ENCODE data around the gene IAH1. TPM values are rescaled to one million over a fixed set of nuclear protein-coding genes. Genes with fewer than 3 reads are reported as not detected.

IAH1 gene
- total and polyA plus RNA-seq, 10 of the 15 experiments (the other 5 are each of a cell fraction or from before 2014, with no cell fraction given): 57.4 to 125 (median 75.8) TPM

- TF ChIP-seq HDAC6 (IDR thresholded peaks at IDR 0.05; ENCODE audit: unreplicated experiment) (no peak), STAT1 (conservative IDR thresholded peaks at IDR 0.05) (no peak)
These were observed 14.5 kb downstream of the IAH1 start (continued) for GRCh38 chr2:9488583-9489547.

DNA sequence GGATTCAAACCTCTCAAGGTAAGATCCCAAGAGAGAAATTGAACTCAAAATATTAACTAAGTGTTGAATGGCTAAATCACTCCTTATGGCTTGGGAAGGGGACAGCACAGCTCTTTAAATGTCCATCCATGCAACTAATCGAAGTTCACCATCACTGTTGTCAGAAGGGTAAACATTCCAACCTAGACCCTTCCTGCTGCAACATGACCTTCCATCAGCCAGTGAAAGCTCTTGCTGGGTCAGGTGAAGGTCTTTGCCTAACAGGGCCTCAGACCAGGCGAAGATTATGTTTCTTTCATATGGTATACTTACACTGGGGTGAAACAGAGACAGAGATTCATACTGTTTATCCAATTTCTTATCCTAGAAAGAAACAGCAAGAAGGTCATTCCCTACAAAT is 16.4 kb downstream of the IAH1 start:
- FAIRE-seq (no peak), ATAC-seq (no peak), DNase-seq (ENCODE audit: low read depth, low spot score) (no peak)
- TF ChIP-seq MTA3 (IDR thresholded peaks at IDR 0.05; ENCODE audit: borderline replicate concordance, low read length): no peak
- no peak for TF ChIP-seq BCL3 (IDR thresholded peaks at IDR 0.05; ENCODE audit: borderline replicate concordance, insufficient read depth, low read depth, low read length, poor library complexity, severe bottlenecking)
- no peak for TF ChIP-seq MYB (IDR thresholded peaks at IDR 0.05; ENCODE audit: borderline replicate concordance, low read depth, low read length)
- TF ChIP-seq, protein P1, sequence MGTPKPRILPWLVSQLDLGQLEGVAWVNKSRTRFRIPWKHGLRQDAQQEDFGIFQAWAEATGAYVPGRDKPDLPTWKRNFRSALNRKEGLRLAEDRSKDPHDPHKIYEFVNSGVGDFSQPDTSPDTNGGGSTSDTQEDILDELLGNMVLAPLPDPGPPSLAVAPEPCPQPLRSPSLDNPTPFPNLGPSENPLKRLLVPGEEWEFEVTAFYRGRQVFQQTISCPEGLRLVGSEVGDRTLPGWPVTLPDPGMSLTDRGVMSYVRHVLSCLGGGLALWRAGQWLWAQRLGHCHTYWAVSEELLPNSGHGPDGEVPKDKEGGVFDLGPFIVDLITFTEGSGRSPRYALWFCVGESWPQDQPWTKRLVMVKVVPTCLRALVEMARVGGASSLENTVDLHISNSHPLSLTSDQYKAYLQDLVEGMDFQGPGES (IDR thresholded peaks at IDR 0.05): no peak
- no peak for TF ChIP-seq NR2C2 (IDR thresholded peaks at IDR 0.05; ENCODE audit: borderline replicate concordance, control insufficient read depth, insufficient read length, low read depth)
- TF ChIP-seq FOXK2 (IDR thresholded peaks at IDR 0.05): no peak
- no peak for TF ChIP-seq EZH2 (IDR thresholded peaks at IDR 0.05; ENCODE audit: borderline replicate concordance, control insufficient read depth, low read depth, low read length)
- TF ChIP-seq SUZ12 (IDR thresholded peaks at IDR 0.05; ENCODE audit: unreplicated experiment): no peak
- no peak for TF ChIP-seq PBX3 (IDR thresholded peaks at IDR 0.05; ENCODE audit: insufficient replicate concordance, low read depth, low read length)
- TF ChIP-seq TARDBP (IDR thresholded peaks at IDR 0.05; ENCODE audit: borderline replicate concordance): no peak
- no peak for TF ChIP-seq RB1 (IDR thresholded peaks at IDR 0.05; ENCODE audit: borderline replicate concordance)
- no peaks in the 10 kb centered on the region for H4K20me1 ChIP-seq (ENCODE audit: control insufficient read depth, insufficient read depth)
- H3K79me2 ChIP-seq (ENCODE audit: control insufficient read depth, insufficient read depth, low read length): no peaks in the 10 kb centered on the region
- peaks cover 20 to 34% of the 10 kb centered on the region in 2 experiments for H3K36me3 ChIP-seq (ENCODE audit: control insufficient read depth in 2 of 2, insufficient read depth in 2 of 2, low read length in 1 of 2)
- no peak overlapping the region for H3K4me3 ChIP-seq
- no peaks in the 10 kb centered on the region for H3K27me3 ChIP-seq (replicated peaks in 1 of 2; ENCODE audit: control insufficient read depth in 2 of 2, insufficient read depth in 2 of 2, low read length in 1 of 2)
- no peak overlapping the region for H3K4me2 ChIP-seq (ENCODE audit: control insufficient read depth, insufficient read depth)
- CTCF ChIA-PET: interaction anchor here (1.1 kb wide), 1 partner anchor 10 kb away, joined by 4 read pairs; no protein-coding TSS in a partner anchor
- POLR2A ChIA-PET: no interaction called here
- intact Hi-C loops (cut with micrococcal nuclease; ENCODE audit: unreplicated experiment): no loop called here
- SMC1A ChIA-PET (ENCODE audit: uncharacterized antibody, unreplicated experiment): interaction anchor here (1.2 kb wide), 1 partner anchor 17 kb away, joined by 3 read pairs; no protein-coding TSS in a partner anchor
- H3K9me3 ChIP-seq (replicated peaks; ENCODE audit: control insufficient read depth, insufficient read depth, low read length): no peaks in the 10 kb centered on the region
- H3K9ac ChIP-seq (ENCODE audit: control insufficient read depth, insufficient read depth, low read length): no peak overlapping the region
- WGBS (ENCODE audit: insufficient coverage, insufficient replicate concordance, low lambda C conversion rate, missing lambda C conversion rate): 100% methylated on average over 2 of the region's 2 CpGs
- in situ Hi-C loops (cut with MboI): no loop called here
- BruUV-seq (replicated peaks): no TSS peak
- RAD21 ChIA-PET (ENCODE audit: unreplicated experiment): no interaction called here
- H3K27ac ChIP-seq (ENCODE audit: control insufficient read depth, insufficient read depth): no peak overlapping the region
- H2AFZ ChIP-seq (ENCODE audit: control insufficient read depth, low read depth, low read length): no peak overlapping the region
- H3K4me1 ChIP-seq (ENCODE audit: control insufficient read depth, insufficient read depth, low read length): no peaks in the 10 kb centered on the region

Data from GM12878 (cell line).